ENCODE results near the gene PLEKHA8. TPM values are rescaled to one million over a fixed set of nuclear protein-coding genes. Genes with fewer than 3 reads are reported as not detected.

PLEKHA8 gene
- 14.4 TPM for total RNA-seq

DNA sequence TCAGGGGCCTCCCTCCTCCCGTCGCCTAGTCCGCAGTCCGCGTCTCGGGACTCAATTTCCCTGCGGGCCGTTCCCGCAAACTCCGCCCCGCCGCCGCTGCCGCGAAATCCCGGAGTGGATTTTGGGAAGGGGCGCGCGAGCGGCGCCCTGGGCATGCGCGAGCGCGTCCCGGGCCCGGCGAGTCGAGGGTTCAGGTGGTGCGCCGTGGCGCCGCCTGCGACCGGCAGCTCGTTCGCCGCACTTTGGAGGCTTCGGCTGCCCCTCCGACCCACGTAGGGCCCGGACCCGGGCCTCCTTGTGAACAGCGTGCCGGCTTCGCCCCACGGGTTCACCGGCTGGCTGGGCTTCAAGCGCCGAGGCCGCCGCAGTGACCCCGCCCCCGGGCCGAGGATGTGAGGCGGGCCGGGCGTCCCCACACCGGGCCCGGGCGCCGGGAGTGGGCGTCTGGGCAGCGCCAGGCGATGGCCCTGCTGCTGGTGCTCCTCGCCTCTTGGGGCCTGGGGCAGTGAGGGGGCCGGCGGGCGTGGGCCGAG is at the start of gene PLEKHA8:
TSS of gene PLEKHA8 (plus strand) at position 197 of the 533 bp plus-strand sequence. CDS start 351 bp downstream, outside the sequence.
- DNase-seq, result peak; percentile 94

GRCh38 chr7:29980151-29980550 is 48.1 kb upstream of the PLEKHA8 start:
- DNase-seq, result no peak

GRCh38 chr7:29987083-29987482 is 41.1 kb upstream of the PLEKHA8 start:
- no peak for DNase-seq

DNA sequence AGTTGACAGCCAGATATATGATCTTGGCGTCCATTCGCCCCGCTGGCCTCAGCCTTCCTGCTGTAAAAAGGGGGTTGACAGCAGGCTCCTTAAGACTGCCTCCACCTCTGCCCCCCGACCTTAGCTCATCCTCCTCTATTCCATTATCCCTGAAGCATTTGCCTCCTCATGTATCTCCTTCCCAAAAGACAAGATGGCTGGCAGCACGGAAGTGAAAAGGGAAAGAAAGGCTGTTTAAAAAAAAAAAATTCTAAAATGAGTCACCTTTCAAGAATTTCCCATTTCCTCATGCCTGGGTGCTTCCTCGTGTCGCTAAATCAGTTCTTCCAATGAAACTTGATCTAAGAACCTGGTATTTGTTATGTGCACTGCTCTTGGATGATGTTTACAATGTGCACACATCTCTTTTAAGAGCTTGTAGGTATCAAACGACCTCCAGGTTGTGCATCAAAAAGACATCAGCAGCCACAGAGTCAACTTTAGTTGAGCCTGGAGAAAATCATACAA is 40.3 kb upstream of the PLEKHA8 start:
- peak; percentile 42 for DNase-seq

GRCh38 chr7:29988424-29989256 is 39.6 kb upstream of the PLEKHA8 start:
- DNase-seq, result peak; percentile 68

DNA sequence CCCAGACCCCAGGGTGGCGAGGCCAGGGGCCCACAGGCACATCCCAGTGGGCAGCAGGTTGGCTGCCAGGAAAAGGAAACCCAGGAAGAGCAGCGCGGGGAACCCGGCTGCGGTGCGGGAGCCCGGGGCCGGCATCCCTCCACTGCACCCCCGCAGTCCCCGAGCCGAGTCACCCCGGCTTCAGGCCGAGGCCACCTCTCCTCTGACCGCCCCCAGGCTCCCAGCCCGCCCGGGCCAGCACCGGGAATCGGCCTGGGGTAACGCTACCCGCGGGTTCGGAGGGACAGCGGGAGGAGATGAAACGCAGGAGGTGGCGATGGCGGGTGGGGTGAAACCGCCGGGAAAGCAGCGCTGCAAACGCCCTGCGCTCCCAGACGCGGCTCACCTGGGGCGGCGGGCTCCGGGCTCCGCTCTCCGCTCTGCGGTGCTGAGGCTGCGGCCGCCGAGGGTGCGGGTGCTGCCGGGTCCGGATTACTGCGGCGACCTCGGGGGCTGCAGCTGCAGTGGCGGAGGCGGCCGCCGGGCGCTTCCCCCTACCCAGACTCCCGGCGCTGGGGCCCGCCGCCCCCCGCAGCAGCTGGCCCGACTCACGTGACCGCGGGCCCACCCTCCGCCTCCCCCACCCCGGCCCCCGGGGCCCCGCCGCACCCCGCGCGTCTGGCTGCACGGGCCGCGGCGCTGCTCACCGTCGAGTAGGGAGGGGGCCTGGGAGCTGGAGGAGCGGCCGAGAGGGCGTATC is 38.8 kb upstream of the PLEKHA8 start, which contains the start of gene SCRN1:
TSS of gene SCRN1 (minus strand) at position 545 of the 739 bp plus-strand sequence. CDS start 20,734 bp downstream, outside the sequence.
- DNase-seq, result peak; percentile 81

- no peak for DNase-seq
Measured at GRCh38 chr7:29990931-29991330, 37.3 kb upstream of the PLEKHA8 start.

DNA sequence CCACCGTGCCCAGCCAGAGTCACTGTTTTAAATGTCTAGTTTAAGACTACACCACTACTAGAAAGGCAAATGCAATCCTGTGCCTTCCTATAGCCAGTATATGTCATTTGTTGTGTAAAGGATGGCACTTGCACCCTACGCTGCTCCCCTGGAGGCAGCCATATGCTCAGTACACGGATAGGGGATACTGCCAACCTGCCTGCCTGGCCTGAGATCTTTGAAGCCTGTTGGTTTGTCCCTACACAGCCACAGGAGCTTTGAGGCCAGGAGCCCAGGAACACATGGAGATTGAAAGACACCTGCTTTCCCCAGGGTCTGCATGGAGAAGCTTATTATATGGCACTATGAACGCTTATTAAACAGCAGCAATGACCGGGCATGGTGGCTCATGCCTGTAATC is 36.3 kb upstream of the PLEKHA8 start:
- no peak for DNase-seq

GRCh38 chr7:29993140-29993539 is 35.1 kb upstream of the PLEKHA8 start:
- no peak for DNase-seq

- no peak for DNase-seq
Measured at GRCh38 chr7:29995652-29996051, 32.6 kb upstream of the PLEKHA8 start.

DNA sequence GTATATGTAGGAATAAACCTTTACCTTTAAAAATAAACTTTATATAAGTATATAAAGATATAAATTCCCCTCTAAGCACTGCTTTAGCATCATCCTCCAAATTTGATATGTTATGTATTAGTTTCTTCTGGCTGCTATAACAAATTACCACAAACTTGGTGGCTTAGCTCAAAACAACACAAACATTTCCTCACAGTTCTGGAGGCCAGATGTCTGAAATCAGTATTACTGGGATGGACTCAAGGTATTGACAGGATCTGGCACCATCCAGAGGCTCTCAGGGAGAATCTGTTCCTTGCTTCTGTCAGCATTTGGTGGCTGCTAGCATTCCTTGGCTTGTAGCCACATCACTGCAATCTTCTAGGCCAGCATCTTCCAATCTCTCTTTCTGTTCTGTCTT is 31.9 kb upstream of the PLEKHA8 start:
- DNase-seq, result no peak

DNA sequence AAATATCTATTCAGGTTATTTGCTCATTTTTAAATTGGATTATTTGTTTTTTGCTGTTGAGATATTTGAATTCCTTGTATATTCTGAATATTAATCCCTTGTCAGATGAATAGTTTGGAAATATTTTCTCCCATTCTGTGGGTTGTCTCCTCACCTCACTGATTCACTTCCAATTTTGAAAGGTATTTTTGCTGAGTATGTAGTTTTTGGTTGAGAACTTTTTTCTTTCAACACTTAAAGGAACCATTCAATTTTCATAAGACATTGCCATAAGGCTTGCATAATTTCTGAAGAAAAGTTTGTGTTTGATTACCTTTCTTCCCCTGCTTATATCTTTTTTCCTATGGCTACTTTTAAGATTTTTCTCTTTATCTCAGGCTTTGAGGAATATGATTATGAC is 29.7 kb upstream of the PLEKHA8 start:
- DNase-seq, result no peak

DNA sequence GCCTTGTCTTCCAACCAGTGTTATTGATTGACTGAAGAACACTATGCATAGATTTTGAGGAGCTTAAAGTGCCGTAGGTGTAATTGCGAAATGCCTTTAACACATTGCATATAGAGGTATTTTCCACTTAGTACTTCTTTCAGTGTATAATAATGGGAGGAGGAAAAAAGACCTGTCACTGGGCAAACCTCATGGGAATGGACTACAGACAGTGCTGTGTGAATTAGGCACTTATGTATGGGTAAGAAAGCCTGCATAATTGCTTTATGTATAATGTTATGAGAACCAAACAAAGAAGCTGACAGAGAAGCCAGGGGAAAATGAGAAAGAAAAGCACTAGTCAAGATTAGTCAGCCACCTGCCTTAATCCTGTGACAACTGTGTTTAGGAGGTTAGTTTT is 26.2 kb upstream of the PLEKHA8 start:
- no peak for DNase-seq

- no peak for DNase-seq
Measured at GRCh38 chr7:30003098-30003497, 25.1 kb upstream of the PLEKHA8 start.

GRCh38 chr7:30005464-30005863 is 22.7 kb upstream of the PLEKHA8 start:
- no peak for DNase-seq

- DNase-seq, result no peak
Measured at GRCh38 chr7:30010021-30010420, 18.2 kb upstream of the PLEKHA8 start.

GRCh38 chr7:30012757-30013156 is 15.5 kb upstream of the PLEKHA8 start:
- DNase-seq, result no peak

GRCh38 chr7:30018451-30018850 is 9.8 kb upstream of the PLEKHA8 start:
- no peak for DNase-seq

DNA sequence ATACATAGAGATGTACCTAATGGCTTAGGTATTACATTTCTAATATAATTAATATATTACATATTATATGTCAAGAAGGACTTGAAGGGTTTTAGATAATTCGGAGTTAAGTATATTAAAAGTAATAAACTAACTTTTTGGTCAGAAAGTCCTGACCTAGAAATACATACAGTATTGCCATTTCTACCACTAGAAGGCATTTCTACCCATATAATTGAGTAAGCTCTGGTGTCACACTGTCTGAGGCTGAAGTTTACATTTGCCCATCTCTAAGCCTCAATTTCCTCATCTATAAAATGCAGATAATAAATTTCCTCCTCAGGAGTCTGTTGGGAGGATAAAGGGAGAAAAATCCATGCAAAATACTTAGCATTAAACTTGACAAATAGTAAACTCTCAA is 8.8 kb upstream of the PLEKHA8 start:
- DNase-seq, result no peak

- no peak for DNase-seq
Measured at GRCh38 chr7:30019960-30020359, 8.3 kb upstream of the PLEKHA8 start.

- DNase-seq, result no peak
Measured at GRCh38 chr7:30020535-30020934, 7.7 kb upstream of the PLEKHA8 start.

- DNase-seq, result no peak
Measured at GRCh38 chr7:30022991-30023390, 5.2 kb upstream of the PLEKHA8 start.

GRCh38 chr7:30023524-30023923 is 4.7 kb upstream of the PLEKHA8 start:
- no peak for DNase-seq

Measured in tongue (tissue), 2 donors.